C4-2B (cell line): Measurements from ENCODE around the gene GPER1.

Experiments
- H3K27ac ChIP-seq: fragments of 450-650 bp; 2 replicates; pipeline ENCODE4 v1.5.1; 2017
- ZFX ChIP-seq: fragments of 450-650 bp; IDR thresholded peaks from 2 replicates; pipeline ENCODE4 v1.6.1; 2017
- TF ChIP-seq, protein P1 (sequence below): fragments of 450-650 bp; conservative IDR thresholded peaks from 2 replicates; pipeline ENCODE4 v1.5.1; 2017; ENCODE audit warnings: mild to moderate bottlenecking

GPER1 gene

GRCh38 chr7:1106063-1106792 lies 18.3 kb downstream of the GPER1 start:
- no peak overlapping the region for H3K27ac ChIP-seq
- TF ChIP-seq, protein P1, sequence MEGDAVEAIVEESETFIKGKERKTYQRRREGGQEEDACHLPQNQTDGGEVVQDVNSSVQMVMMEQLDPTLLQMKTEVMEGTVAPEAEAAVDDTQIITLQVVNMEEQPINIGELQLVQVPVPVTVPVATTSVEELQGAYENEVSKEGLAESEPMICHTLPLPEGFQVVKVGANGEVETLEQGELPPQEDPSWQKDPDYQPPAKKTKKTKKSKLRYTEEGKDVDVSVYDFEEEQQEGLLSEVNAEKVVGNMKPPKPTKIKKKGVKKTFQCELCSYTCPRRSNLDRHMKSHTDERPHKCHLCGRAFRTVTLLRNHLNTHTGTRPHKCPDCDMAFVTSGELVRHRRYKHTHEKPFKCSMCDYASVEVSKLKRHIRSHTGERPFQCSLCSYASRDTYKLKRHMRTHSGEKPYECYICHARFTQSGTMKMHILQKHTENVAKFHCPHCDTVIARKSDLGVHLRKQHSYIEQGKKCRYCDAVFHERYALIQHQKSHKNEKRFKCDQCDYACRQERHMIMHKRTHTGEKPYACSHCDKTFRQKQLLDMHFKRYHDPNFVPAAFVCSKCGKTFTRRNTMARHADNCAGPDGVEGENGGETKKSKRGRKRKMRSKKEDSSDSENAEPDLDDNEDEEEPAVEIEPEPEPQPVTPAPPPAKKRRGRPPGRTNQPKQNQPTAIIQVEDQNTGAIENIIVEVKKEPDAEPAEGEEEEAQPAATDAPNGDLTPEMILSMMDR = no peak
- TF ChIP-seq ZFX = no peak

DNA sequence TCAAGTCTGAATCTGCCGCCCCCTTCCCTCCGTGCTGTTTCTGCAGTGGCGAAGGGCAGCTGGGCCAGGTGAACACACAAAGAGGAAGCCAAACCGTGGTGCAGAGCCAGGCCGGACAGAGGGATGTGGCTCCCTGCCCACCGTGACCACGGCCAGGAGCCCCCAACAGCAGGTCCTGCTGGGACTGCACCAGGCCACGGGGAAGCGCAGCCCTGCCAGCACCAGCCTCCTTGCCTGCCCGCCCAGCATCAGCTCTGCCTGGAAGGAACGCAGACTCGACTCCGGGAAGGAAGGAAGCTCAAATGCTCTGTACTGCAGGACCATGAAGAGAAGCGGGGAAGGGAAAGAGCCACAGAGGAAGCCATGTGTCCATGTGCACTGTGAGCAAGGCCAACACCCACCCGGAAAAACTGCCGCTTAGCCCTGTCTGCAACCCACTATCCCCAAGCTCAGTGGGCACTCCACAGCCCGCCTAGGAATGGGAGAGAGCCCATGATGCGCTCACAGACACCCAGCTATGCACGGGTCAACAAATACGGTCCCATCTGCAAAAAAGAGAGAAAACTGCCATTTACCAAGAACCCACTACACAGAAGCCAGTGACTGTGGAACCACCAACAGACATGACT lies 19.0 kb downstream of the GPER1 start:
- TF ChIP-seq ZFX = no peak
- TF ChIP-seq, protein P1 = no peak
- H3K27ac ChIP-seq = no peak overlapping the region

DNA sequence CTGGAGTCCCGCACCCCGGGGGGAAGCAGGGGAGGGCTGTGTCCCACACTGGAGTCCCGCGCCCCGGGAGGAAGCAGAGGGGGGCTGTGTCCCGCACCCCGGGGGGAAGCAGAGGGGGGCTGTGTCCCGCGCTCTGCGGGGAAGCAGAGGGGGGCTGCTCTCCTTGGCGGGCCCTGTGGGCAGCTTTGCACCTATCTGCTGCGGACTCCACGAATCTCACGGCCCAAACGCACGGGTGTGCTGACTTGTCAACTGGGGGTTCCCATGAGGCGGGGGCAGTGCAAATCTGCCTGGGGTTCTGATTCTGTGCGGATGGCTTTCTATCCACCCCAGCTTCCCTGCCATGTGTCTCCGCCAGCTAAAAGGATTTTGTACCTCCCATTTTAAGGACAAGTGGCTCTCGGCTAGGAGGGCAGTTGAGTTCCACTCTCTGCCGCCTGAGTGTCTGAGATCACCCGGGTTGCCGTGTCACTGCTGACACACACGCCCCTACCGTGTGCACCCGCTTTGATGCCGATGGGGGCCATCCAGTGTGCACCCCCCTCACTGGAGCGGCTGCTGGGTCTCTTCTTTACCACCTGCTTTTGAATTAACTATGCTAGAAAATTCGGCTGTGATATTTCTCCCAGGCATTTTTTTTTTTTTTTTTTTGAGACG lies 20.5 kb downstream of the GPER1 start:
- TF ChIP-seq ZFX = no peak
- TF ChIP-seq, protein P1 = no peak
- H3K27ac ChIP-seq = no peak overlapping the region

DNA sequence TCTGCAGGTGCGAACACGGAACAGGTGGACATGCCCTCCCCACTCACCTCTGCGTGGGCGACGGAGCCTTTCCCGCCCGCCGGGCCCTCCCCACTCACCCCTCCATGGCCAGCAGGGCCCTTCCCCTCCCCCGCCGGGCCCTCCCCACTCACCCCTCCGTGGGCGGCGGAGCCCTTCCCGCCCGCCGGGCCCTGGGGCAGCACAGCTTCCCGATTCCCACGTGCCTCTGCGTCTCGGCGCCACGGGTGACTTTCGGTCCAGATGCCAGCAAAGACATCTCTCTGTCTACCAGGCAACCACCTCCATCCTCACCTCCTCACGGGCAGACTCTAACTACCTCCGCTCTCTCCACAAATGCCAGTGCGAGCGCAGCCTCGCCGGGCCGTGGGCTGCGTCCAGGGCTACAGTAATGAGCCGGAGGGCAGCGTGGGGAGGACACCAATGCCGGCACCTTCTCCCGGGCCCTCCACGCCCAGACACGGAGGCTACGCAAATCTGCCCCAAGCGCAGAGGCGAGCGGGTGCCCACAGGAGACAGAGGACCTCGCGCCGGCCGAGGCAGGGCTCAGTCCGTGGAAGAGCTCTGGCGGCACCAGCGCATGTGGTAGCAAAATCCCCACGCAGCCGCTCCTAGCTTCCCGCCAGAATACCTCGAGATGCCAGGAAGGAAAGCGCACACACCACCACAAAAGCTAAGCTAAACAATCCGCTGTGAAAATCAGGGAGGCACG lies 21.8 kb downstream of the GPER1 start:
- no peak overlapping the region for H3K27ac ChIP-seq
- no peak for TF ChIP-seq ZFX
- TF ChIP-seq, protein P1 = no peak

- no peak overlapping the region for H3K27ac ChIP-seq
- TF ChIP-seq, protein P1 = no peak
- no peak for TF ChIP-seq ZFX
Measured at GRCh38 chr7:1110358-1110757, 22.4 kb downstream of the GPER1 start.

- TF ChIP-seq ZFX = no peak
- TF ChIP-seq, protein P1 = no peak
- H3K27ac ChIP-seq = no peak overlapping the region
Measured at GRCh38 chr7:1111156-1111555, 23.2 kb downstream of the GPER1 start.
